PC-3 (cell line): ENCODE results near the gene TRIM24.

Source experiments
- CTCF ChIP-seq: fragments of 300-600 bp; sonication (generic); conservative IDR thresholded peaks from 2 replicates; pipeline ENCODE4 v1.5.1; 2017; ENCODE audit warnings: antibody characterized with exemption, low read depth, mild to moderate bottlenecking, low read length
- EZH2 ChIP-seq: fragments of 300-600 bp; sonication (generic); IDR thresholded peaks from one replicate; pipeline ENCODE4 v1.6.1; 2017; ENCODE audit warnings: antibody characterized with exemption, mild to moderate bottlenecking, low read length; ENCODE audit not compliant: unreplicated experiment

GRCh38 chr7:138434597-138435019 lies 25.5 kb upstream of the TRIM24 start:
- no peak for TF ChIP-seq EZH2
- no peak for TF ChIP-seq CTCF
